GM15510 (cell line): ENCODE results near the gene RALGAPB.

Experiments used
- POLR2A ChIP-seq: IDR thresholded peaks from 3 replicates; pipeline ENCODE4 v1.6.1; 2011; ENCODE audit warnings: borderline replicate concordance; ENCODE audit not compliant: insufficient read length; ENCODE audit errors: extremely low read depth

The RALGAPB gene

GRCh38 chr20:38579921-38580320, 107.3 kb downstream of the RALGAPB start:
- TF ChIP-seq POLR2A = no peak

DNA sequence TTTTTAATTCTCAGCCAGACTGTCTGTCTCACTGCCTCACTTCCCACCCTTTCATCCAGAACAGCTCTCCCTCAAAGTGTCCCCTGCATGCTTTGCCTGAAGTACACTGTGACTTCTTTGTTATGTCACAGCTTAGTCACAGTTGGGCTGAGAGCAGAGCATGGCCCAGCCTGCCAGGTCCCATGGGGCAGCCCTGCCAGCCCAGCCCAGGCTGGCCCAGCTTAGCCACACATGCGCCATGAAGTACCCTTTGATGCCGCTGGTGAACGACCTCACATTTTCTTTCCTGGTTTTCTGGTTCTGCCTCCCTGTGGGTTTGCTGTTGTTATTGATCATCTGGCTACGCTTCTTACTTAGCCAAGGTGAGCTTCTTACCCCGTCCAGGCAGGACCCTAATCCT, 108.4 kb downstream of the RALGAPB start, which contains the start of gene ADIG:
Gene ADIG, plus strand, starts transcription at position 185 of the 400 bp plus-strand sequence. Its CDS starts 54 bp downstream, at position 239.
- no peak for TF ChIP-seq POLR2A

GRCh38 chr20:38581830-38582358, 109.3 kb downstream of the RALGAPB start:
- no peak for TF ChIP-seq POLR2A

DNA sequence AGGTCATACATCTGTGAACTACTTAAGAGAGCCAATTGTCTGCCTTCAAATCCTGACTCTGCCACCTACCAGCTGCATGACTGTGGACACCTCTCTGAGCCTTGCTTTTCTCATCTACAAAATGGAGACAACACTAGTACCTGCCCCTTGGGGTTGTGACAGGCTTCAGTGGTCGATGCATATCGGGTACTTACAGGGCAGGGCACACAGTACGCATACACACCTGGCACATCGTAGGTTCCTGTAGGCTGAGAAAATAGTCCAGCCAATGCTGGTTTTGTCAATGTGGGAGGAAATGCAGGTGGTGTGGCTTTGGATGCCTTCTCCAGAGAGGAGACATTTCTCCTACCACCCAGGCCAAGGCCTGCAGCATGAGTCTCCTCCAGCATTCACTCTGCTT, 110.7 kb downstream of the RALGAPB start:
- no peak for TF ChIP-seq POLR2A

DNA sequence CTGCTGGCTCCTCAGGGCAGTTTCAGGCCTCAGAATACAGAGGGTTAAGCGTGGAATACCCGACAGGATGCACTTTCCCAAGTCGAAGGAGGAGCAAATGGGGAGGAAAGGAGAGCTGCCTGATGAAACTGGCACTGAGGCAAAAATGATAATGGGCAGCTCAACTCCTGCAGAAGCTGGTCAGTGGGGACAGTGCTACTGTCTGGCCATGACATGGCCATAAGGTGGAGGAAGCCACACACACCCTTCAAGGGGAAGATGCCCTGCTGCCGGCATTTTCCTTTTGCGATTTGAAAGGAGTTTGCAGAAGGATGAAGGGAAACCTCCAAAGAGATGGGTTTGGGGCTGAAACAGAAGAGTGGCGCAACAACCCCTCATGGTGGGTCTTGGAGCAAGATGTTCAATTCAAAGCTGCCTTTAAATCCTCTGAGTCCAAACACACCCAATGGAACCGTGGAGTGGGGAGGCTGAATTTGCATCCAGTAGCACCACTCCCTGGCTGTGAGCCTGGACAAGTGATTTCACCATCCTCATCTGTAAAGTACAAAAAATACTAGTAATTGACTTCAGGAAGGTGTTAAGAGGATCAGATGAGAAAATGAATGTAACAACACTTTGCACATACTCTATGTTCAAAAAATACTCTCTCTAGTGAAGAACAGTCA, 111.6 kb downstream of the RALGAPB start:
- no peak for TF ChIP-seq POLR2A

GRCh38 chr20:38585404-38586180, 112.9 kb downstream of the RALGAPB start:
- TF ChIP-seq POLR2A = no peak

DNA sequence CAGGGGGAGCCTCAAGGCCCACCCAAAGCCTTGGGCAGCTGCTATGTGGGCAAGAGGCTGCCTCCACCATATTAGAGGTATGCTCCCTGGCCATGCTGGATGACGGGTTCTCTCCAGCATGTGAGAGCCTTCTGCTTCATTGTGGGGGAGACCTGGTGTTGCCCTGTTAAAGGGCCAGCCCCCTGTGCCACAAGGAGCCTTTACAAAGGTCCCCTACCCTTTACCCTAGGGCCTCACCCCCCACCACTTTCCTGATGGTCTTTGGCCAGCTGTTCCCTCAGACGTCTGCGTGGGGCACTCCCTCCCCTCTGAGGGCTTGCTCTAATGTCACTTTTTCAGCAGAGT, 113.5 kb downstream of the RALGAPB start:
- no peak for TF ChIP-seq POLR2A

GRCh38 chr20:38588303-38588702, 115.7 kb downstream of the RALGAPB start:
- no peak for TF ChIP-seq POLR2A

DNA sequence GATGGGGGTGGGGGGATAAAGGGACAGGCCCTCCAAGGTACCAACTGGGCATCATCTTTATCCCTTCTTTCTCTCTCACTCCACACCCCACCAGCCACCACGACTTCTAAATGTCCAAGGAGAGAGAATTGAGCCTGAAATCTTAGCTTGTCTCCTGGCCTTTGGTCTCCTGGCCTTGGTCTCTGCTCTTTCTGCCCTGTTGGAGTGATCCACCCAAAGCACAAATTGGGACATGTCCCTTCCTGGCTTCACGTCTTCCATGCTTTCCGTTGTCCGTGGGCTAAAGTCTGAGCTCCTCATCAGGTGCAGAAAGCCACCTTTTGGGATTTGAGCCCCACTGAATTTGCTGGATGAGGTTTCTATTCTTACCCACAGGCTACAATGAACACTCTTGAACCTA, 116.7 kb downstream of the RALGAPB start:
- no peak for TF ChIP-seq POLR2A

DNA sequence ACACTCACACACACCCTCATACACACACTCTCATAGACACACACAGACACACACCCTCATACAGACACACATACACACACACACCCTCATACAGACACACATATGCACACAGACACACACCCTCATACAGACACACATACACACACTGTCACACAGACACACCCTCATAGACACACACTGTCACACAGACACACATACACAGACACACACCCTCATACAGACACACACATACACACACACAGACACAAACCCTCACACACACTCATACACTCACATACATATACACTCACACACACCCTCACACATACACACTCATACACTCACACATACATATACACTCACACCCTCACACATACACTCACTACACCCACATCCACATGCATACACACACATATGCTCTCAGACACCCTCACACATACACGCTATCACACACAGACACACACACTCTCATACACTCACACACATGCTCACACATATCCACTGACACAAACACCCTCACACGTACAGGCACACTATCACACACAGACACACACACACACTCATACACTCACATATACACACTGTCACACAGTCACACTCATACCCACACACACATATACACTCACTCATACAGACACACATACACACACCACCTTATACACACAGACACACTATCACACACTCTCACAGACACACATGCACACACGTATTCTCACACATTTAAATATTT, 117.5 kb downstream of the RALGAPB start:
- no peak for TF ChIP-seq POLR2A

DNA sequence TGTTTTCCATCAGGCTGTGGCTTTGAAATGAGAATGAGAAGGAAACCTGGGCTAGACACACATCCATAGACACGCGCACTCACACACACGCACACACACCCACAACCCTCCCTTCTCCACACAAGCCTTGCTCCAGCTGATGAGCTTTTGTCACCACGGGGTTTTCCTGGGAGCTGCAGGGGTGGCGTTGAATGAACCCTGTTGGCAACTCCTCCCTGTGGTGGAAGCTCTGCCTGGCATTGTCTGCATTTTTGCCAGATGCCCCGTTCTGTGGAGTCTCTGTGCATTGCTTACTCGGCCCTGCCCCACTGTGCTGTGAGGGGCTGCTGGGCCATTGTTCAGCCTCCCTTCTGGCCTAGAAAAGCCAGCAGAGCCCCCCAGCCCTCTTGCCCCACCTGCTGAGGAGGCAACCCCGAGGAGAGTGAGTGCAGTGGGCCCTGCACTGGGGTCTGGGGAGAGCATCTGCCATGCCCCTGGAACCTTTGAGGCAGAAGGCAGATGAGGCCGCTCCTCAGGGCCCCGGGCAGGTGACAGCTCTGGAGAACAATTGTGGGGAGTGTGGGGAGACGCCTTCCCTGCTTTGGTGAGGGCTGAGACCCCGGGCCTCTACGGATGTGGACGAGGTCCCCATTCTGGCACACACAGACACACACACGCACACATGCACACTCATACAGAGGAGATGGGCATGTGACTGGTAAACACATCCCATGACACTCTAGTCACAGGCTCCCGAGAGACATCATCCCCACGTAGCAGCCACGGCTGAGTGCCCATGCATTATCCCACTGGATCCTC, 118.2 kb downstream of the RALGAPB start:
- no peak for TF ChIP-seq POLR2A

DNA sequence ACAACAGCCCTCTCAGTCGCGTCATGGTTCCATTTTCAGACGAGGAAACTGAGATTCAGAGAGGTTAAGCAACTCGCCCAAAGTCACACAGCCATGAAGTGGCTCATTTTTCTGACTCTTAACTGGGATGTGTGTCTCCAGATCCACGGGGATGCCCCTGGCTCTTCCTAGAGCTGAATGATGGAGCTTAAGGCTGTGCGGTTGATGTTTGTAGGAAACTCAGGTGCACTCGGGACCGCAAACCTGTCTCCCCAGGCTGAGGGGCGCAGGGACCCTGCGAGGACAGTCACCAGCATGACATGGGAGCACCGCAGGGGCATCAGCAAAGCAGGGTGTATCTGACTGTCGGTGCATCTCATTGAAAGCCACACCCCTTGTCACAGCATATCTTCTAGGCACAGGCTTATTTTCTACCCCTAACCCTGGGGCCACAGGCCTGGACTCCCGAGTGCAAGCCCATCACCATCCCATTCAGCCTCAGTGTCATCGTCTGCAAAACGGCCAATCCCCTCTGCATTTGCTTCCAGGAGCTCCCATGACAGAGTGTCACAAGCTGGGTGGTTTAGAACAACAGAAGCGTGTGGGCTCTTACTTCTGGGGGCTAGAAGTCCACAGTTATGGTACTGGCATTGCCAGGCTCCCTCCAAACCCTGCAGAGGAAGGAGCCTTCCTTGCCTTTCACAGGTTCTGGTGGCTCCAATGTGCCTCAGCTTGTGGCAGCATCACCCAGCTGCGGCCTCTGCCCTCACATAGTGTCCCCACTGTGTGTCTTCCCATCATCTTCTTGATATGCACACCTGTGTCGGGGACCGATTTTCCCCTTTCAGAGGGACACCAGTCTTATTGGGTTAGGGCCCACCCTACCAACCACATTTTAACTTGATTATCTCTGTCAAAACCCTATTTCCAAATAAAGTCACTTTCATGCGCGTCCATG, 119.1 kb downstream of the RALGAPB start:
- no peak for TF ChIP-seq POLR2A

- no peak for TF ChIP-seq POLR2A
These were observed 126.8 kb downstream of the RALGAPB start for GRCh38 chr20:38599410-38599882.

GRCh38 chr20:38600057-38600456, 127.4 kb downstream of the RALGAPB start:
- no peak for TF ChIP-seq POLR2A
